GM12865 (cell line): ENCODE results near the gene KLHDC7B.

Source experiments
- DNase-seq: peaks from one replicate; pipeline ENCODE4 v3.0.0; 2010; ENCODE audit warnings: low read depth
- H3K4me3 ChIP-seq: 2 replicates; pipeline ENCODE4 v1.5.1; 2011; ENCODE audit warnings: mild to moderate bottlenecking, low read depth, low read length, control low read depth
- TF ChIP-seq, protein P1 (sequence below): IDR thresholded peaks from 2 replicates; pipeline ENCODE4 v1.5.1; 2011; ENCODE audit warnings: low read length, control low read depth, low read depth, inconsistent platforms; ENCODE audit not compliant: insufficient read depth; ENCODE audit errors: missing control alignments

The KLHDC7B gene

DNA sequence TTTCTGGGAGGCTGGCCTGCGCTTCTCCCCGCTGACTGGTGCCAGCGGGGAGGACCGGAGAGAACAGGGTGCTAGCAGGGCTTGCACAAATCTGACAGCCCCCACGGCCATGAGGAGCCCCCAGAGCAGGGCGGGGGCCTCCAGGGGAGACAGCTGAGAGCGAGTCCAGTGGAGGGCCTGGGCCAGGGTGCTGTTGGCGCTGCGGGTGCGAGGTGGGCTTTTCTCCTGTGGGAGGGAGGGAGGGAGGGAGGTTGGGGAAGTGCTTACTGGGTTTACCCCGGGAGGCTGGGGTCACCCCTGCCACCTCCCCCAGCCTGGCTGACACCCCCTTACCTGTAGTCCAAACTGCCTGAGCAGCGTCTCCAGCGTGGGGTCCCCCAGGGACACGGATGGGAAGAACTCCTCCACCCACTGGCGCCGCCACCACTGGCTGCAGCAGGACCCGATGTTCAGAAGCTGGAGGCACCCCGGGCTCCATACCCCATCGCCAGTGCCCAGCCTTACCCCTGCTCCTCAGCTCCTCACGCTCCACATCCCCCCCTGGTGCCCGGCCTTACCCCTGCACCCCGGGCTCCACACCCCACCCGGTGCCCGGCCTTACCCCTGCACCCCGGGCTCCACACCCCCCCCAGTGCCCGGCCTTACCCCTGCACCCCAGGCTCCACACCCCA, 42.1 kb upstream of the KLHDC7B start:
- no peak overlapping the region for H3K4me3 ChIP-seq
- peak; percentile 12 for DNase-seq
- TF ChIP-seq, protein P1, sequence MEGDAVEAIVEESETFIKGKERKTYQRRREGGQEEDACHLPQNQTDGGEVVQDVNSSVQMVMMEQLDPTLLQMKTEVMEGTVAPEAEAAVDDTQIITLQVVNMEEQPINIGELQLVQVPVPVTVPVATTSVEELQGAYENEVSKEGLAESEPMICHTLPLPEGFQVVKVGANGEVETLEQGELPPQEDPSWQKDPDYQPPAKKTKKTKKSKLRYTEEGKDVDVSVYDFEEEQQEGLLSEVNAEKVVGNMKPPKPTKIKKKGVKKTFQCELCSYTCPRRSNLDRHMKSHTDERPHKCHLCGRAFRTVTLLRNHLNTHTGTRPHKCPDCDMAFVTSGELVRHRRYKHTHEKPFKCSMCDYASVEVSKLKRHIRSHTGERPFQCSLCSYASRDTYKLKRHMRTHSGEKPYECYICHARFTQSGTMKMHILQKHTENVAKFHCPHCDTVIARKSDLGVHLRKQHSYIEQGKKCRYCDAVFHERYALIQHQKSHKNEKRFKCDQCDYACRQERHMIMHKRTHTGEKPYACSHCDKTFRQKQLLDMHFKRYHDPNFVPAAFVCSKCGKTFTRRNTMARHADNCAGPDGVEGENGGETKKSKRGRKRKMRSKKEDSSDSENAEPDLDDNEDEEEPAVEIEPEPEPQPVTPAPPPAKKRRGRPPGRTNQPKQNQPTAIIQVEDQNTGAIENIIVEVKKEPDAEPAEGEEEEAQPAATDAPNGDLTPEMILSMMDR: peak; percentile 11

DNA sequence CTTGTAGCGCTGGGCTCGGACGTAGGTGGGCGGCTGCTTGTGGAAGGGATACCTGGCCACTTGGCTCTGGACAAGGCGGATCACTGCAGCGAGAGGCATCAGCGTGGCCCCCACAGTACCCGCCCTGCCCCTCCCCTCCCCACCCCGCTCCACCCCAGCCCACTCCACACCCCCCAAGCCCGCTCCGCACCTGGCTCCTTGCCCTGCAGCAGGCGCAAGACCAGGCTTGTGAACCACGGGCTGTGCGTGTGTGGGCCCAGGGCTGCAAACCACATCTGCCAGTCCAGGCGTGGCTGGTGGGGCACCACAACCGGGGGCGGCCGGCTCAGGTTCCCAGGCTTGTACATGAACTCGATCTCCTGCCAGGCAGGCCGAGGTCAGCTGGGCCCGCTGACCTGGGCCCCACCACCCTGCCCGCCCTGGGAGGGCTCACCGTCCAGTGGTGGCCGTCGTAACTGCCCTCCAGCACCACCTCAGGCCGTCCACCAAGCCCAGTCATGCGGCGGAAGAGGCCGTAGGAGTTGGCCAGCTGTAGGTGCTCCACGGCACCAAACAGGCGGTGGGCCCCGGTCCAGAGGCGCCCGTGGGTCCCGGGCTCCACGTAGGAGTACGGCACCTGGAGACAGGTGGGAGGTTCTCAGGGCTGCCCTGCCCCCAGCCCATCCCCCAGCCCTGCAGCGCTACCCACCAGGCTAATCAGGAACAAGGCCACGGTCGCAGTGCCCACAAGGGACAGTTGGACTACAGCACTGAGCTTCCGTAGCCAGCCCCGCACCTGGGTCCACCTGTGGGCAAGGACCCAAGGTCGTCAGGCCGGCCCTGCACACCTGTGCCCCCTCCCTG, 41.1 kb upstream of the KLHDC7B start:
- DNase-seq: peak; percentile 4
- TF ChIP-seq, protein P1: no peak
- H3K4me3 ChIP-seq: no peak overlapping the region

DNA sequence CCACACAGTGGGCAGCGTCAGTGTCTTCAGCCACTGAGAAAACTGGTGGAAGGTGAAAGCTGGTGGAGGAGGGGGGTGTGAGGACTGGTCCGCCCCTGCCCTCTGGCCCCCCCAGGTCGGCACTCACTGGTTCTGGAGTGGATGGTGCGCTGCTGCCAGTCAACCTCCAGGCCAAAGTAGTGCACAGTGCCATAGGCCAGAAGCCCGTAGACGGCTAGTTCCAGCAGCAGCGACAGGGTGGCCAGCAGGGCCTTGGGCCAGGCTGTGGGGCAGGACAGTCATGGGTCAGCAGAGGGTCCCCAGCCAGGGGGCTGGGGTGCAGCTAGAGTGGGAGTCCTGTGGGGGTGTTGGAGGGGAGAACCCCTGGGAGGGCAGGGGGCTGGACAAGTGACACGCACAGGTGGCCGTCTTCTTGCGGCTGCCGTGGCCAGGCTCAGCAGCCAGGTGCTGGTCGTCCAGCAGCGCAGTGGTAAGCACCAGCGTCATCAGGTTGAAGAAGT, 40.4 kb upstream of the KLHDC7B start:
- TF ChIP-seq, protein P1: no peak
- no peak overlapping the region for H3K4me3 ChIP-seq
- peak; percentile 9 for DNase-seq

DNA sequence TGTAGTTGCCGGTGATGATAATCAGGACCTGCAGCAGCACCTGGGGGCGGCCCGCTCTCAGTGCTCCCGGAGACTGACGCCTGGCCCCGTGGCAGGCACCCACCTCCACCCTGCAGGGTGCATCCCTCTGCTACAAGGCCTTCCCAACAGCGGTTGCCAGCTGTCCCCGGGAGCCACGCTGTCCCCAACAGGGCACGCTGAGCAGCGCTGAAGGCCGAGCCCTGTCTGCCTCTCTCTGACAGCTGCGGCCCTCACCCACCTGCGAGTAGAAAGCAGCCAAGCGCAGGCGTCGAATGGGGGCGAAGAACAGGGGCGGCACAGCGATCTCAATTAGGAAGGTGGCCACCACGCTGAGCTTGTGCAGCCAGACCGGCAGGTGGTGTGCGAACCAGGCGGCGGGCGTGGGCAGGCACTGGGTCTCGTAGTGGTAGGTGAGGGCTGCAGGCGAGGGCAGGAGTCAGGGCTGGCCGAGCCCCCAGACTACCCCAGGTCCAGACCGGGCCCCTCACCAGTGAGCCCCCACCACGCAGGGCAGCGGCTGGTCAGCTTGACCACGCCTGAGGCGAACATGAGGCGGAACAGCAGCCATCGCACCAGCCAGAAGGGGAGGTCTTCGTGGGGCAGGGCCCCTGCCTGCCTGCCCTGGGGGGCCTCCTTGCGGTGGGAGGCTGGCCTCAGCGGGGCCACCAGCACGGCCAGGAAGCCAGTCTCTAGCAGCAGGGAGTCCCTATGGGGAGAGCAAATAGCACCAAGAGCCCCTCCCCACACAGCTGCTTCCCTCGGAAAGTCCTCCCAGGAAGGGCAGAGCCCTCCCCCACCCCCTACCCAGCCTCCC, 39.7 kb upstream of the KLHDC7B start:
- DNase-seq: peak; percentile 11
- TF ChIP-seq, protein P1: no peak
- H3K4me3 ChIP-seq: peak overlapping the region; percentile 88

DNA sequence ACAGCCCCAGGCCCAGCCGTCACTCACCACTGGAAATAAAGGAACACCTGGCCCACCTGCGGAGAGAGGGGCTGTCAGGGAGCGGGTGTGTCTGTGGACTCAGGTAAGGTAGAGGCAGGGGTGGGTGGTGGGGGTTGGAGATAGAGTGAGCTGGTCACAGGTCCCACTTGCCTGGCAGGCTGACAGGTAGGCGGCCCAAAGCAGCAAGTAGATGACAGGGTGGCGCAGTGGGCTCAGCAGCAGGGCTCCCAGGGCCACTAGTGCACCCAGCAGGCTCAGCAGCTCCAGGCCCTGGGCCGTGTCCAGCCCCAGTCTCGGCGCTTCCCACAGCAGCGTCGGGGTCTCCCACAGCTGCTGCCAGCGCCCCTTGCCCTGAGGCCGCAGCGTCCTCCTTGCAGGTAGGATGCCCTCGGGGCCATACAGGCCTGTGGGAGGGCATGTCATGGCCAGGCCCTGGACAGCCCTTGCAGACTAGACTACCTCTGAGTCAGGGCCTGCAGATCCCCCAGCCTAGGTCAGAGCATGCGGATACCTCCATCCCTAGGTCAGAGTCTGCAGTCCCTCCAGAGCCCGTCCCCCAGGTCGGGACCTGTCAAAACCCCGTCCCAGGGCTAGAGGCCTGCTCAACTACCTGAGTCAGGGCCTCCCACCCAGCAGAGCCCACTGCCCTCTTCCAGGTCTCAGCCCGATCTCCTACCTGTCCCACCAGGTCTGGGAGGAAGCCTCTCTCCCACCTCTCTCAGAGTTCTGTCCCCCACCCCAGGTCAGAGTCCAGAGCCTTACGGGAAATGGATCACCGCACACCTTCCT, 38.9 kb upstream of the KLHDC7B start:
- H3K4me3 ChIP-seq: peak overlapping the region; percentile 88
- TF ChIP-seq, protein P1: no peak
- peak; percentile 29 for DNase-seq
